K562 (cell line): Measurements from ENCODE around the gene FHIP1B. TPM values are rescaled to one million over a fixed set of nuclear protein-coding genes. Genes with fewer than 3 reads are reported as not detected.
A peak's percentile ranks its signal among the peaks of the same experiment; 100 is the strongest.

Experiments used
- ATAC-seq: fragments of 200-7000 bp; cut with Tn5 transposase; 3 replicates; pipeline ENCODE4 v1.9.1; 2020; ENCODE audit warnings: moderate library complexity
- BruUV-seq: library from RNA; stranded (reverse); fragments of 400-500 nt; replicated peaks from 2 replicates; lab custom pipeline; 2021; lab: Mats Ljungman, UMichigan
- CTCF ChIA-PET: fragments of 300-600 bp; formaldehyde crosslinking; extraction: SDS; loops from one replicate; lab custom pipeline; 2021; ENCODE audit warnings: low intra/inter-chr PET ratio; lab: Yijun Ruan, JAX
- POLR2A ChIA-PET: fragments of 300-600, 350-650 bp; sonication (Branson Sonifier 250); formaldehyde crosslinking; extraction: SDS; loops from one replicate; lab custom pipeline; 2021; ENCODE audit warnings: antibody characterized with exemption, inconsistent platforms; lab: Yijun Ruan, JAX
- DNase-seq, 4 experiments: peaks; one replicate each; pipeline versions ENCODE4 v3.0.0 to v3.0.0-alpha.2; 2011 to 2018; ENCODE audit warnings: low spot score in 3 of 4, mixed read lengths in 3 of 4; ENCODE audit errors: extremely low read depth in 1 of 4
- FAIRE-seq: peaks from 2 replicates; lab custom pipeline; 2011; peaks lifted over from hg19 to GRCh38; lab: Jason Lieb, UNC
- H2AFZ ChIP-seq: 2 replicates; pipeline ENCODE4 v1.6.0; 2011; ENCODE audit warnings: low read depth, low read length, control low read depth, inconsistent platforms
- H3K27ac ChIP-seq: fragments of 200-600 bp; 3 replicates; pipeline ENCODE4 v1.8.0; 2011; ENCODE audit warnings: low read depth, mild to moderate bottlenecking, control low read depth, inconsistent platforms, low read length, moderate library complexity, mixed read lengths; ENCODE audit errors: extremely low read depth
- H3K27me3 ChIP-seq, 2 experiments: fragments of 300-600 bp in 1 of 2; 2 replicates in 1 of 2; 3 replicates in 1 of 2; pipeline versions ENCODE4 v1.6.0 to v1.8.0; 2011; ENCODE audit warnings: inconsistent platforms in 2 of 2, low read length in 2 of 2, mild to moderate bottlenecking in 1 of 2, mixed read lengths in 1 of 2, moderate library complexity in 1 of 2; ENCODE audit not compliant: control insufficient read depth in 2 of 2, insufficient read depth in 2 of 2
- H3K36me3 ChIP-seq: fragments of 300-600 bp; 3 replicates; pipeline ENCODE4 v1.8.0; 2011; ENCODE audit warnings: mild to moderate bottlenecking, low read length, inconsistent platforms; ENCODE audit not compliant: control insufficient read depth, insufficient read depth
- H3K4me1 ChIP-seq, 2 experiments: fragments of 200-600 bp in 1 of 2; replicated peaks in 1 of 2; 2 replicates in 1 of 2; 3 replicates in 1 of 2; pipeline versions ENCODE4 v1.5.1 to v1.8.0; 2011; ENCODE audit warnings: inconsistent platforms in 2 of 2, low read length in 2 of 2, mild to moderate bottlenecking in 1 of 2, mixed read lengths in 1 of 2, moderate library complexity in 1 of 2; ENCODE audit not compliant: control insufficient read depth in 2 of 2, insufficient read depth in 2 of 2
- H3K4me2 ChIP-seq: 2 replicates; pipeline ENCODE4 v1.6.1; 2011; ENCODE audit warnings: low read length, control low read depth, inconsistent platforms, mixed read lengths; ENCODE audit not compliant: insufficient read depth
- H3K4me3 ChIP-seq: fragments of 200-600 bp; sonication (generic), shearing (Covaris generic); 2 replicates; pipeline ENCODE4 v1.5.1; 2016; ENCODE audit warnings: control low read depth, inconsistent platforms
- H3K79me2 ChIP-seq: fragments of 200-600 bp; 3 replicates; pipeline ENCODE4 v1.8.0; 2011; ENCODE audit warnings: low read length, inconsistent platforms; ENCODE audit not compliant: control insufficient read depth, insufficient read depth
- H3K9ac ChIP-seq, 2 experiments: 2 replicates each; pipeline versions ENCODE4 v1.6.0 to v1.6.1; 2011; ENCODE audit warnings: low read depth in 2 of 2, low read length in 2 of 2, control low read depth in 1 of 2, inconsistent platforms in 1 of 2, mild to moderate bottlenecking in 1 of 2, mixed read lengths in 1 of 2; ENCODE audit not compliant: insufficient read depth in 1 of 2
- H3K9me1 ChIP-seq: one replicate; pipeline ENCODE4 v1.6.0; 2011; ENCODE audit warnings: inconsistent platforms, mild to moderate bottlenecking, low read length, moderate library complexity; ENCODE audit not compliant: control insufficient read depth, insufficient read depth
- H3K9me3 ChIP-seq: replicated peaks from 2 replicates; pipeline ENCODE4 v1.5.1; 2011; ENCODE audit warnings: low read depth, low read length, inconsistent platforms; ENCODE audit not compliant: control insufficient read depth, insufficient read depth
- H4K20me1 ChIP-seq: replicated peaks from 2 replicates; pipeline ENCODE4 v1.6.1; 2011; ENCODE audit warnings: low read length, inconsistent platforms, mixed read lengths; ENCODE audit not compliant: control insufficient read depth, insufficient read depth
- CEBPB ChIP-seq: fragments of 450-650 bp; IDR thresholded peaks from 2 replicates; pipeline ENCODE4 v1.6.1; 2016; ENCODE audit warnings: missing genetic modification characterization, missing compliant biosample characterization
- CEBPG ChIP-seq, 3 experiments: fragments of 200-800 bp in 1 of 3; sonication (Bioruptor generic) in 1 of 3; sonication (generic) in 1 of 3; formaldehyde crosslinking in 1 of 3; IDR thresholded peaks in 2 of 3; conservative IDR thresholded peaks in 1 of 3; 2 replicates each; pipeline versions ENCODE4 v1.6.1 to v1.8.0; 2016 to 2022; ENCODE audit warnings: missing compliant biosample characterization in 2 of 3, missing genetic modification characterization in 2 of 3, mild to moderate bottlenecking in 1 of 3, missing genetic modification reagents in 1 of 3
- DDX20 ChIP-seq: fragments of 450-650 bp; IDR thresholded peaks from 2 replicates; pipeline ENCODE4 v1.6.1; 2016; ENCODE audit warnings: missing genetic modification characterization, low read depth, mild to moderate bottlenecking, missing compliant biosample characterization, moderate library complexity
- LCOR ChIP-seq: sonication (generic); formaldehyde crosslinking; IDR thresholded peaks from 2 replicates; pipeline ENCODE4 v1.8.0; 2022; ENCODE audit warnings: mild to moderate bottlenecking, missing genetic modification reagents
- NFIC ChIP-seq: fragments of 450-650 bp; IDR thresholded peaks from 2 replicates; pipeline ENCODE4 v1.6.1; 2017; ENCODE audit warnings: mild to moderate bottlenecking, inconsistent platforms
- ZNF12 ChIP-seq: sonication (generic); formaldehyde crosslinking; IDR thresholded peaks from 2 replicates; pipeline ENCODE4 v1.4.0; 2020; ENCODE audit warnings: mild to moderate bottlenecking, missing genetic modification reagents
- ZNF778 ChIP-seq: fragments of 450-650 bp; formaldehyde crosslinking; IDR thresholded peaks from 2 replicates; pipeline ENCODE4 v1.4.0; 2020; ENCODE audit warnings: mild to moderate bottlenecking, moderate library complexity
- WGBS: fragments of 100-300 bp; shearing (Covaris generic); methylation state at CpG from one replicate; pipeline ENCODE4 v1.1.6; 2016; ENCODE audit warnings: low coverage, mixed read lengths; ENCODE audit not compliant: insufficient coverage; ENCODE audit errors: missing lambda C conversion rate; 5-methylcytosine and 5-hydroxymethylcytosine counted together
- in situ Hi-C: fragments of 300-500 bp; cut with MboI; formaldehyde crosslinking; loops from 4 replicates; pipeline ENCODE4 v1.15.0; 2018; ENCODE audit warnings: inconsistent platforms, mixed read lengths
- intact Hi-C: fragments of 100-400 bp; cut with micrococcal nuclease; formaldehyde crosslinking; loops from 2 replicates; pipeline ENCODE4 v1.14.2; 2022
- polyA plus RNA-seq, 8 experiments: library from polyadenylated mRNA; depleted of rRNA in 4 of 8; stranded (reverse) in 5 of 8; unstranded in 3 of 8; fragments of >200 nt; fragmentation: Nextera tagmentation in 2 of 8; fragmentation: Illumina TruSeq in 1 of 8; extraction: Ambion mirVana in 2 of 8; extraction: Trizol in 1 of 8; gene quantifications; 2 replicates each; pipeline versions ENCODE4 v1.2.1 to v1.2.3, GENCODE V29; 2011 to 2014; ENCODE audit warnings: inconsistent platforms in 1 of 8, missing spikeins in 1 of 8
- total RNA-seq, 7 experiments: library from RNA; depleted of rRNA in 6 of 7; stranded (reverse); fragments of >200 nt in 6 of 7; fragmentation: Illumina TruSeq in 2 of 7; extraction: Trizol in 2 of 7; gene quantifications; 2 replicates each; pipeline versions ENCODE4 v1.2.1 to v1.2.3, GENCODE V29; 2011 to 2021; ENCODE audit warnings: low replicate concordance in 1 of 7

FHIP1B gene
- total and polyA plus RNA-seq, 9 of the 15 experiments (the other 6 are each of a cell fraction or from before 2014, with no cell fraction given), result 0.94 to 24.7 (median 15.6) TPM

DNA sequence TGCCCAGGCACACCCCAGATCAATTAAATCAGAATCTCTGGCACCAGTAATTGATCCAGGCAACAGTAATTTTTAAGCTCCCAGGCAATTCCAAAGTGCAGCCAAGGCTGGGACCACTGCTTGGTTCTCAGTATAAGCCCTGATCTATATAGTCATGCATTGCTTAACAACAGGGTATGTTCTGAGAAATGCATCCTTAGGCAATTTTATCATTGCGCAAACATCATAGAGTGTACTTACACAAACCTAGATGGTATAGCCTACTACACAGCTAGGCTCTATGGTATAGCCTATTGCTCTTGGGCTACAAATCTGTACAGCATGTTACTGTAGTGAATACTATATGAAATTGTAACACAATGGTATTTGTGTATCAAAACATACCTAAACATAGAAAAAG lies 29.7 kb downstream of the FHIP1B start:
- ATAC-seq (no peak), DNase-seq (no peak), FAIRE-seq (no peak)
- peaks cover 12% of the 10 kb centered on the region; the same call in 2 of the 3 replicates for H3K36me3 ChIP-seq
- no peaks in the 10 kb centered on the region for H3K4me1 ChIP-seq
- H2AFZ ChIP-seq, result no peak overlapping the region
- H4K20me1 ChIP-seq, result no peaks in the 10 kb centered on the region
- intact Hi-C loops, result no loop called here
- H3K27ac ChIP-seq, result no peak overlapping the region
- POLR2A ChIA-PET, result interaction anchor here (0.6 to 0.7 kb wide), 2 partner anchors 13 to 30 kb away, joined by 3 read pairs; no protein-coding TSS in a partner anchor
- no peak overlapping the region for H3K4me2 ChIP-seq
- in situ Hi-C loops, result no loop called here
- H3K27me3 ChIP-seq, result no peaks in the 10 kb centered on the region; a peak in 1 of 5 replicates
- H3K79me2 ChIP-seq, result no peaks in the 10 kb centered on the region; the same call in 2 of the 3 replicates
- CTCF ChIA-PET, result no interaction called here
- H3K4me3 ChIP-seq, result no peak overlapping the region
- no TSS peak for BruUV-seq
- no peaks in the 10 kb centered on the region for H3K9me1 ChIP-seq
- H3K9me3 ChIP-seq, result no peaks in the 10 kb centered on the region
- H3K9ac ChIP-seq, result no peak overlapping the region
- TF ChIP-seq NFIC, result no peak
- TF ChIP-seq DDX20 (tag), result no peak
- no peak for TF ChIP-seq CEBPG (CRISPR knock-in tag; IDR thresholded peaks at IDR 0.05)
- TF ChIP-seq CEBPG (tag; conservative IDR thresholded peaks at IDR 0.05 in 1 of 2, IDR thresholded peaks at IDR 0.05 in 1 of 2), result peak; percentile 8 to 39; a peak in 1 of 4 replicates
- TF ChIP-seq CEBPB (tag), result peak; percentile 87
- TF ChIP-seq LCOR, result no peak
- TF ChIP-seq ZNF12 (CRISPR knock-in tag), result no peak
- TF ChIP-seq ZNF778 (CRISPR knock-in tag), result no peak
- 100% methylated on average over 1 of the region's 1 CpG for WGBS
